A549 (cell line): ENCODE measurements around the gene INTS12. TPM values are rescaled to one million over a fixed set of nuclear protein-coding genes. Genes with fewer than 3 reads are reported as not detected.

Experiments
- ATAC-seq, 2 experiments: fragments of 200-7000 bp in 1 of 2; fragments of >200 bp in 1 of 2; cut with Nextera tagmentation in 1 of 2; cut with Tn5 transposase in 1 of 2; 3 replicates each; pipeline versions ENCODE4 v1.8.0 to v1.9.1; 2018 to 2020; ENCODE audit warnings: mild to moderate bottlenecking in 1 of 2, moderate library complexity in 1 of 2
- CTCF ChIA-PET: fragments of 300-600 bp; sonication (Branson Sonifier 250); formaldehyde crosslinking; extraction: SDS; loops from one replicate; lab custom pipeline; 2021; ENCODE audit warnings: antibody characterized with exemption, inconsistent platforms; lab: Yijun Ruan, JAX
- POLR2A ChIA-PET: fragments of 350-600 bp; formaldehyde crosslinking; extraction: SDS; loops from one replicate; lab custom pipeline; 2021; ENCODE audit warnings: antibody characterized with exemption, inconsistent platforms; lab: Yijun Ruan, JAX
- DNase-seq, 2 experiments: peaks; one replicate each; pipeline versions ENCODE4 v3.0.0 to v3.0.0-alpha.2; 2011 to 2016; ENCODE audit warnings: low read depth in 1 of 2, low spot score in 1 of 2
- FAIRE-seq: peaks from 2 replicates; lab custom pipeline; 2011; peaks lifted over from hg19 to GRCh38; lab: Jason Lieb, UNC
- H3K27ac ChIP-seq, 2 experiments: fragments of >200 bp; sonication (Bioruptor Twin); formaldehyde crosslinking; 3 replicates each; pipeline ENCODE4 v1.5.1; 2016 to 2017
- H3K4me1 ChIP-seq: fragments of >200 bp; sonication (Bioruptor Twin); formaldehyde crosslinking; 3 replicates; pipeline ENCODE4 v1.6.1; 2016
- H3K4me2 ChIP-seq: fragments of >200 bp; sonication (Bioruptor Twin); formaldehyde crosslinking; 3 replicates; pipeline ENCODE4 v1.6.1; 2016
- H3K4me3 ChIP-seq: fragments of >200 bp; sonication (Bioruptor Twin); formaldehyde crosslinking; 3 replicates; pipeline ENCODE4 v1.5.1; 2016
- H3K9me3 ChIP-seq: fragments of >200 bp; sonication (Bioruptor Twin); formaldehyde crosslinking; 3 replicates; pipeline ENCODE4 v1.6.1; 2016
- BCL3 ChIP-seq: fragments of >200 bp; sonication (Bioruptor Twin); formaldehyde crosslinking; IDR thresholded peaks from 3 replicates; pipeline ENCODE4 v1.6.1; 2016
- CBX8 ChIP-seq: fragments of 200-600 bp; sonication (generic); IDR thresholded peaks from 2 replicates; pipeline ENCODE4 v1.6.1; 2016
- E2F6 ChIP-seq: IDR thresholded peaks from 2 replicates; pipeline ENCODE4 v1.6.1; 2012; ENCODE audit warnings: low read depth, borderline replicate concordance
- ELK1 ChIP-seq: fragments of 150-350 bp; IDR thresholded peaks from 2 replicates; pipeline ENCODE4 v1.6.1; 2014; ENCODE audit warnings: low read depth, mild to moderate bottlenecking, low read length
- EP300 ChIP-seq, 2 experiments: fragments of >200 bp; sonication (Bioruptor Twin); formaldehyde crosslinking; IDR thresholded peaks; 2 replicates in 1 of 2; 3 replicates in 1 of 2; pipeline ENCODE4 v1.6.1; 2016 to 2017
- ESRRA ChIP-seq: fragments of 150-350 bp; IDR thresholded peaks from 2 replicates; pipeline ENCODE4 v1.6.1; 2014; ENCODE audit warnings: mild to moderate bottlenecking, low read length, borderline replicate concordance
- FOSB ChIP-seq: fragments of 250-450 bp; sonication (Bioruptor Pico); IDR thresholded peaks from 2 replicates; pipeline ENCODE4 v1.5.0; 2020; ENCODE audit warnings: mild to moderate bottlenecking, moderate library complexity
- FOSL2 ChIP-seq, 2 experiments: fragments of 450-650 bp in 1 of 2; fragments of >200 bp in 1 of 2; sonication (Bioruptor Twin) in 1 of 2; formaldehyde crosslinking; IDR thresholded peaks; 2 replicates each; pipeline versions ENCODE4 v1.5.0 to v1.6.1; 2016 to 2020; ENCODE audit warnings: mild to moderate bottlenecking in 1 of 2, moderate library complexity in 1 of 2
- GATA3 ChIP-seq: IDR thresholded peaks from 2 replicates; pipeline ENCODE4 v1.6.1; 2012; ENCODE audit warnings: borderline replicate concordance
- HMGXB4 ChIP-seq: fragments of 250-450 bp; sonication (Bioruptor Pico); IDR thresholded peaks from 2 replicates; pipeline ENCODE4 v1.5.0; 2021; ENCODE audit warnings: mild to moderate bottlenecking, moderate library complexity, borderline replicate concordance
- MAX ChIP-seq: IDR thresholded peaks from 2 replicates; pipeline ENCODE4 v1.6.1; 2012
- MAZ ChIP-seq: fragments of 150-350 bp; IDR thresholded peaks from 2 replicates; pipeline ENCODE4 v1.6.1; 2014; ENCODE audit warnings: antibody characterized with exemption, low read depth, low read length, borderline replicate concordance
- RAD21 ChIP-seq, 2 experiments: fragments of >200 bp in 1 of 2; sonication (Bioruptor Twin) in 1 of 2; formaldehyde crosslinking in 1 of 2; IDR thresholded peaks in 1 of 2; conservative IDR thresholded peaks in 1 of 2; 2 replicates in 1 of 2; 3 replicates in 1 of 2; pipeline ENCODE4 v1.6.1; 2012 to 2018; ENCODE audit warnings: inconsistent platforms in 1 of 2
- RCOR1 ChIP-seq: fragments of 150-350 bp; IDR thresholded peaks from 2 replicates; pipeline ENCODE4 v1.6.1; 2014; ENCODE audit warnings: antibody characterized with exemption, low read length, low read depth
- REST ChIP-seq: fragments of 200-600 bp; sonication (generic); IDR thresholded peaks from 2 replicates; pipeline ENCODE4 v1.6.1; 2016; ENCODE audit warnings: antibody characterized with exemption, mild to moderate bottlenecking, moderate library complexity
- RFX5 ChIP-seq: fragments of 450-650 bp; IDR thresholded peaks from 2 replicates; pipeline ENCODE4 v1.7.1; 2014; ENCODE audit warnings: antibody characterized with exemption, mild to moderate bottlenecking, moderate library complexity
- WGBS: methylation state at CpG from one replicate; pipeline ENCODE4 v1.1.6; 2017; ENCODE audit errors: missing lambda C conversion rate; 5-methylcytosine and 5-hydroxymethylcytosine counted together
- polyA plus RNA-seq, 4 experiments: library from polyadenylated mRNA; depleted of rRNA in 3 of 4; stranded (reverse); fragments of >200 nt; fragmentation: RNase III in 1 of 4; extraction: RNeasy Plus Mini Kit Qiagen cat#74134 plus additional on column Dnase treatment in 1 of 4; gene quantifications; 2 replicates in 3 of 4; 3 replicates in 1 of 4; pipeline ENCODE4 v1.2.3, GENCODE V29; 2011 to 2017

Gene INTS12
- polyA plus RNA-seq, 2 of the 4 experiments (the other 2 are of a cell fraction): 13.0 to 39.0 TPM

- H3K9me3 ChIP-seq: no peaks in the 10 kb centered on the region
- TF ChIP-seq CBX8 (no peak), ESRRA (no peak), E2F6 (no peak), RFX5 (no peak), BCL3 (no peak), ELK1 (no peak), MAX (no peak), FOSB (CRISPR knock-in tag) (no peak), FOSL2 (IDR thresholded peaks at IDR 0.05) (no peak), FOSL2 (CRISPR knock-in tag; IDR thresholded peaks at IDR 0.05) (no peak), MAZ (no peak), RAD21 (conservative IDR thresholded peaks at IDR 0.05 in 1 of 2, IDR thresholded peaks at IDR 0.05 in 1 of 2) (no peak), HMGXB4 (CRISPR knock-in tag) (no peak), RCOR1 (no peak), EP300 (IDR thresholded peaks at IDR 0.05) (no peak), REST (no peak)
- no peak overlapping the region for H3K4me2 ChIP-seq
- WGBS: 67% methylated on average over 1 of the region's 1 CpG
- FAIRE-seq (no peak), DNase-seq (no peak), ATAC-seq (no peak)
- no peak overlapping the region for H3K4me3 ChIP-seq
- ChIA-PET POLR2A (no interaction called here), CTCF (no interaction called here)
- no peak overlapping the region for H3K27ac ChIP-seq
- H3K4me1 ChIP-seq: no peaks in the 10 kb centered on the region
Observed at GRCh38 chr4:105634402-105635080, 73.9 kb downstream of the INTS12 start.

GRCh38 chr4:105633241-105633640, 75.2 kb downstream of the INTS12 start:
- Histone ChIP-seq H3K27ac (no peak overlapping the region), H3K4me1 (no peaks in the 10 kb centered on the region), H3K4me3 (no peak overlapping the region), H3K4me2 (no peak overlapping the region)
- ChIA-PET POLR2A (no interaction called here), CTCF (no interaction called here)
- WGBS: 41% methylated on average over 3 of the region's 3 CpGs
- no peak for ATAC-seq
- FAIRE-seq: no peak
- no peak for TF ChIP-seq GATA3
- TF ChIP-seq, all 56 proteins: peak for 0
- DNase-seq: no peak
- no peaks in the 10 kb centered on the region for H3K9me3 ChIP-seq

Other genes starting within 250 kb of the INTS12 start
- gene PPA2, start 234.6 kb downstream of the INTS12 start, polyA plus RNA-seq (2011; rRNA removed): 125 and 140 TPM in 2 replicates
- gene PPA2, start 234.6 kb downstream of the INTS12 start, polyA plus RNA-seq (2017; fragmentation: RNase III; extraction: RNeasy Plus Mini Kit Qiagen cat#74134 plus additional on column Dnase treatment): 87.1 to 94.8 TPM (median 89.1 TPM) in 3 replicates
- 0.05 TPM in 1 of 2 replicates, not detected in the other for gene ARHGEF38, start 156.1 kb downstream of the INTS12 start, polyA plus RNA-seq (2011; rRNA removed)
- not detected in 3 replicates for gene ARHGEF38, start 156.1 kb downstream of the INTS12 start, polyA plus RNA-seq (2017; fragmentation: RNase III; extraction: RNeasy Plus Mini Kit Qiagen cat#74134 plus additional on column Dnase treatment)
- gene GSTCD, start 95 bp upstream of the INTS12 start, polyA plus RNA-seq (2011; rRNA removed): 22.9 and 28.7 TPM in 2 replicates
- gene GSTCD, start 95 bp upstream of the INTS12 start, polyA plus RNA-seq (2017; fragmentation: RNase III; extraction: RNeasy Plus Mini Kit Qiagen cat#74134 plus additional on column Dnase treatment): 9.0 to 10.0 TPM (median 9.1 TPM) in 3 replicates
- 0.32 and 0.65 TPM in 2 replicates for gene NPNT, start 186.8 kb upstream of the INTS12 start, polyA plus RNA-seq (2011; rRNA removed)
- 0.56 to 0.70 TPM (median 0.67 TPM) in 3 replicates for gene NPNT, start 186.8 kb upstream of the INTS12 start, polyA plus RNA-seq (2017; fragmentation: RNase III; extraction: RNeasy Plus Mini Kit Qiagen cat#74134 plus additional on column Dnase treatment)